Esophagus muscularis mucosa (tissue), 4 donors: Measurements from ENCODE around the gene COG5. TPM values are rescaled to one million over a fixed set of nuclear protein-coding genes. Genes with fewer than 3 reads are reported as not detected.

ENCODE experiments used
- DNase-seq: peaks from one replicate; pipeline ENCODE4 v3.0.0-alpha.2; 2017; ENCODE audit errors: extremely low spot score
- H3K27ac ChIP-seq, 4 donors: fragments of 200-600 bp; sonication (generic); replicated peaks in 1 of 4; 1 replicate in 3 of 4; 2 replicates in 1 of 4; pipeline ENCODE4 v1.5.1; 2016 to 2019; ENCODE audit warnings: mild to moderate bottlenecking in 1 of 4
- H3K27me3 ChIP-seq, 4 donors: fragments of 200-600 bp; sonication (generic); one replicate each; pipeline versions ENCODE4 v1.5.1 to v1.6.0; 2016 to 2019
- H3K36me3 ChIP-seq, 4 donors: fragments of 200-600 bp; sonication (generic); one replicate each; pipeline ENCODE4 v1.5.1; 2016 to 2019
- H3K4me1 ChIP-seq, 4 donors: fragments of 200-600 bp; sonication (generic); one replicate each; pipeline ENCODE4 v1.5.1; 2016 to 2019
- H3K4me3 ChIP-seq, 4 donors: fragments of 200-600 bp; sonication (generic); 1 replicate in 2 of 4; 2 replicates in 2 of 4; pipeline ENCODE4 v1.5.1; 2016 to 2019; ENCODE audit warnings: mild to moderate bottlenecking in 4 of 4, moderate library complexity in 1 of 4
- H3K9me3 ChIP-seq, 4 donors: fragments of 200-600 bp; sonication (generic); 1 replicate in 3 of 4; 2 replicates in 1 of 4; pipeline ENCODE4 v1.5.1; 2016 to 2019
- CTCF ChIP-seq, 3 experiments: fragments of 200-600 bp in 2 of 3; fragments of 450-650 bp in 1 of 3; sonication (generic) in 2 of 3; IDR thresholded peaks; one replicate each; pipeline ENCODE4 v1.5.1; 2017 to 2019; ENCODE audit warnings: antibody characterized with exemption in 3 of 3, mild to moderate bottlenecking in 2 of 3, moderate library complexity in 1 of 3
- EP300 ChIP-seq: sonication (generic); formaldehyde crosslinking; IDR thresholded peaks from one replicate; pipeline ENCODE4 v1.6.1; 2017; ENCODE audit warnings: antibody characterized with exemption
- POLR2A ChIP-seq: fragments of 450-650 bp; IDR thresholded peaks from one replicate; pipeline ENCODE4 v1.6.1; 2017; ENCODE audit warnings: antibody characterized with exemption, moderate library complexity, mild to moderate bottlenecking, low read depth
- POLR2AphosphoS5 ChIP-seq, 2 donors: sonication (generic); formaldehyde crosslinking; IDR thresholded peaks; one replicate each; pipeline ENCODE4 v1.6.1; 2017; ENCODE audit warnings: antibody characterized with exemption in 2 of 2
- WGBS: methylation state at CpG from one replicate; pipeline ENCODE4 v1.1.5; 2018; 5-methylcytosine and 5-hydroxymethylcytosine counted together
- intact Hi-C: fragments of 100-400 bp; cut with DNase I; formaldehyde crosslinking; loops from one replicate; pipeline ENCODE4 v1.15.1; 2023
- total RNA-seq, 4 donors: library from RNA; depleted of rRNA; stranded (reverse); fragments of >200 nt; gene quantifications; one replicate each; pipeline versions ENCODE4 v1.1.0 to v1.2.1, GENCODE V29; 2016

The COG5 gene
- total RNA-seq, 4 donors from 2014 or later = 20.3 to 33.4 (median 24.9) TPM

GRCh38 chr7:107494884-107495283 lies 68.8 kb downstream of the COG5 start:
- Histone ChIP-seq H3K4me1 (no peaks in the 10 kb centered on the region), H3K27me3 (no peaks in the 10 kb centered on the region), H3K36me3 (no peaks in the 10 kb centered on the region), H3K9me3 (no peaks in the 10 kb centered on the region), H3K4me3 (no peak overlapping the region), H3K27ac (no peak overlapping the region)
- DNase-seq = no peak
- TF ChIP-seq CTCF (IDR thresholded peaks at IDR 0.05) (no peak), EP300 (no peak), POLR2AphosphoS5 (IDR thresholded peaks at IDR 0.05) (no peak), POLR2A (no peak)
- 96% methylated on average over 6 of the region's 6 CpGs for WGBS
- intact Hi-C loops = no loop called here

GRCh38 chr7:107494315-107494751 lies 69.4 kb downstream of the COG5 start:
- TF ChIP-seq EP300 (no peak), CTCF (IDR thresholded peaks at IDR 0.05) (no peak), POLR2A (no peak)
- Histone ChIP-seq H3K4me1 (no peaks in the 10 kb centered on the region), H3K27ac (no peak overlapping the region), H3K36me3 (no peaks in the 10 kb centered on the region), H3K4me3 (no peak overlapping the region), H3K9me3 (no peaks in the 10 kb centered on the region), H3K27me3 (no peaks in the 10 kb centered on the region)
- intact Hi-C loops = no loop called here
- no peak for DNase-seq
- WGBS = 78% methylated on average over 3 of the region's 3 CpGs

- no peak for DNase-seq
- no peaks in the 10 kb centered on the region for H3K36me3 ChIP-seq
- H3K27ac ChIP-seq = no peak overlapping the region
- TF ChIP-seq POLR2A = no peak
- TF ChIP-seq CTCF (IDR thresholded peaks at IDR 0.05) = no peak
- TF ChIP-seq POLR2AphosphoS5 (IDR thresholded peaks at IDR 0.05) = no peak
- TF ChIP-seq EP300 = no peak
- WGBS = 100% methylated on average over 2 of the region's 2 CpGs
- H3K9me3 ChIP-seq = no peaks in the 10 kb centered on the region
- intact Hi-C loops = no loop called here
- H3K4me3 ChIP-seq = no peak overlapping the region
- H3K4me1 ChIP-seq = no peaks in the 10 kb centered on the region
- no peaks in the 10 kb centered on the region for H3K27me3 ChIP-seq
Measured at GRCh38 chr7:107492875-107493274, 70.8 kb downstream of the COG5 start.

GRCh38 chr7:107486041-107486440 lies 77.7 kb downstream of the COG5 start:
- WGBS = 92% methylated on average over 3 of the region's 3 CpGs
- no peaks in the 10 kb centered on the region for H3K9me3 ChIP-seq
- DNase-seq = no peak
- no peak overlapping the region for H3K27ac ChIP-seq
- intact Hi-C loops = no loop called here
- no peaks in the 10 kb centered on the region for H3K36me3 ChIP-seq
- TF ChIP-seq POLR2A = no peak
- no peak for TF ChIP-seq EP300
- TF ChIP-seq CTCF (IDR thresholded peaks at IDR 0.05) = no peak
- TF ChIP-seq POLR2AphosphoS5 (IDR thresholded peaks at IDR 0.05) = no peak
- H3K27me3 ChIP-seq = no peaks in the 10 kb centered on the region
- no peaks in the 10 kb centered on the region for H3K4me1 ChIP-seq
- H3K4me3 ChIP-seq = no peak overlapping the region

- no peak for DNase-seq
- Histone ChIP-seq H3K36me3 (no peaks in the 10 kb centered on the region), H3K27me3 (no peaks in the 10 kb centered on the region), H3K4me3 (no peak overlapping the region), H3K27ac (no peak overlapping the region), H3K4me1 (no peaks in the 10 kb centered on the region), H3K9me3 (no peaks in the 10 kb centered on the region)
- TF ChIP-seq CTCF (IDR thresholded peaks at IDR 0.05) (no peak), EP300 (no peak), POLR2AphosphoS5 (IDR thresholded peaks at IDR 0.05) (no peak), POLR2A (no peak)
- 100% methylated on average over 1 of the region's 1 CpG for WGBS
- intact Hi-C loops = no loop called here
Measured at GRCh38 chr7:107482571-107482970, 81.1 kb downstream of the COG5 start.
